Measurements from ENCODE around the gene CCDC188.

- no peak for TF ChIP-seq LEF1 (IDR thresholded peaks at IDR 0.05; ENCODE audit: borderline replicate concordance)
- TF ChIP-seq SP1 (IDR thresholded peaks at IDR 0.05), result no peak
- TF ChIP-seq FOXK2 (IDR thresholded peaks at IDR 0.05), result no peak
- TF ChIP-seq ELF4 (IDR thresholded peaks at IDR 0.05), result no peak
- TF ChIP-seq FOXA1 (IDR thresholded peaks at IDR 0.05), result no peak
- TF ChIP-seq FOXM1 (IDR thresholded peaks at IDR 0.05; ENCODE audit: borderline replicate concordance), result no peak
- no peak for TF ChIP-seq TARDBP (IDR thresholded peaks at IDR 0.05)
- TF ChIP-seq ARNT (IDR thresholded peaks at IDR 0.05), result no peak
- no peak for TF ChIP-seq NFRKB (IDR thresholded peaks at IDR 0.05)
Observed at GRCh38 chr22:20129747-20130014, 21.2 kb downstream of the CCDC188 start.
